Right lobe of liver (tissue), 6 donors: Measurements from ENCODE around the gene BAG5. TPM values are rescaled to one million over a fixed set of nuclear protein-coding genes. Genes with fewer than 3 reads are reported as not detected.

ENCODE experiments used
- ATAC-seq, 4 donors: fragments of 200-7000 bp; cut with Tn5 transposase; one replicate each; pipeline ENCODE4 v1.9.1; 2020; ENCODE audit warnings: mild to moderate bottlenecking in 4 of 4, moderate library complexity in 4 of 4
- DNase-seq, 3 donors: peaks; one replicate each; pipeline ENCODE4 v3.0.0-alpha.2; 2020
- H3K27ac ChIP-seq, 3 donors: fragments of 200-600 bp; one replicate each; pipeline ENCODE4 v1.8.0; 2022
- H3K27me3 ChIP-seq, 2 donors: fragments of 200-600 bp; one replicate each; pipeline ENCODE4 v1.8.0; 2022
- H3K36me3 ChIP-seq, 4 donors: fragments of 200-600 bp; sonication (generic) in 1 of 4; one replicate each; pipeline versions ENCODE4 v1.5.1 to v1.8.0; 2017 to 2022; ENCODE audit warnings: control low read depth in 1 of 4
- H3K4me1 ChIP-seq, 4 donors: fragments of 200-600 bp; sonication (generic) in 1 of 4; one replicate each; pipeline versions ENCODE4 v1.5.1 to v1.8.0; 2017 to 2022; ENCODE audit warnings: control low read depth in 1 of 4
- H3K4me3 ChIP-seq, 3 donors: fragments of 200-600 bp; one replicate each; pipeline ENCODE4 v1.8.0; 2022
- H3K9me3 ChIP-seq, 4 donors: fragments of 200-600 bp; sonication (generic) in 1 of 4; one replicate each; pipeline versions ENCODE4 v1.5.1 to v1.8.0; 2017 to 2022; ENCODE audit warnings: control low read depth in 1 of 4
- POLR2A ChIP-seq: fragments of 450-650 bp; IDR thresholded peaks from one replicate; pipeline ENCODE4 v1.6.1; 2017; ENCODE audit warnings: antibody characterized with exemption, mild to moderate bottlenecking
- WGBS: methylation state at CpG from one replicate; pipeline ENCODE4 v1.1.6; 2018; ENCODE audit warnings: low coverage, low lambda C conversion rate; ENCODE audit not compliant: insufficient coverage; ENCODE audit errors: missing lambda C conversion rate; 5-methylcytosine and 5-hydroxymethylcytosine counted together
- intact Hi-C, 2 donors: fragments of 100-400 bp; cut with DNase I; formaldehyde crosslinking; loops; one replicate each; pipeline versions ENCODE4 v1.11.2 to v1.14.1; 2022
- total RNA-seq, 6 experiments: library from RNA; depleted of rRNA in 2 of 6; stranded (reverse); fragments of >200 nt in 2 of 6; fragmentation: NEBNext Ultra II Directional in 3 of 6; extraction: Animal tissue kit (Norgen Biotek cat#: 25700) in 3 of 6; gene quantifications; one replicate each; pipeline versions ENCODE4 v1.1.0 to v1.2.4, GENCODE V29; 2016 to 2023
- TF ChIP-seq, protein P1 (sequence below), 4 donors: fragments of 200-600 bp in 3 of 4; fragments of 450-650 bp in 1 of 4; IDR thresholded peaks; one replicate each; pipeline versions ENCODE4 v1.5.1 to v1.8.0; 2016 to 2022; ENCODE audit warnings: antibody characterized with exemption in 4 of 4, mild to moderate bottlenecking in 2 of 4
- donor health status: DM: no; HTN: yes; CAD: no.
- donor health status: DM: no; HTN: no; CAD: no.
- donor health status: DM: no; HTN: no; CAD: no.
- donor health status: DM: no; HTN: yes; CAD: no.
- donor health status: DM: no; HTN: yes; CAD: no.

BAG5 gene
- total RNA-seq, 6 experiments from 2014 or later: 6.5 to 11.4 (median 10.9) TPM

DNA sequence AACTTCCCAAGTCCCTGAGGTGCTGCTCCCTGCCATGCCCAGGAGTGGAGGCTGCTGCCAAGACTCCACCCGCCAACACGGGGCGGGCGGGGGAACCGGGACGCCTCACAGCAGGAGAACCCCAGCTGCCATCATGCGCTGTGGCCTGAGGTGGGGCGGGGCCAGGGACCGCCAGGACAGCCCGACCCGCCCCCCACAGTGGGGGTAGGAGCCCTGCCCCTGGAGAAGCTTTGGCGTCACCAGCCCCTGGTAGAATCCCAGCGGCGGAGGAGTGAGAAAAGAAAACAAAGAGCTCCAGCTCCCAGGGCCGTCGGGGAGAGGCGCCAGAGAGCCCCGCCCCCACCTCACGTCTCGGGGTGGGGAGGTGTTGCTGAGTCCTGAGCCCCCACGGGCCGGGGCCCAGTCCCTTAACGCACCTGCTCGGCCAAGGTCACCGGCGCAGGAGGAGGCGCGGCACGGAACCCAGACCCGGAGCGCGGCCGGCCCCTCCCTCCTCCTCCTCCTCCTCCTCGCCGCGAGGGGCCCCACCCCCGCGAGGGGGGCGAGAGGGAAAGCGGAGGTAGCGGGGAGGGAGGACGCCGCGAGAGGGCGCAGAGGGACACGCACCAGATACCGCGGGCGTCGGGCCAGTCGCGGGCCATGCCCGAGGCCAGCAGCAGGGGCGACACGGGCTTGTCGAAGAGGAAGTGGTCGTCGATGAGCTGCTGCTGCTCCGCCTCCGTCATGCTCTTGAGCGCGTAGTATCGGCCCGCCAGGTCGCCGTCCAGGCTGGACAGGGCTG is 41.6 kb downstream of the BAG5 start:
- TF ChIP-seq POLR2A: no peak
- TF ChIP-seq, protein P1, sequence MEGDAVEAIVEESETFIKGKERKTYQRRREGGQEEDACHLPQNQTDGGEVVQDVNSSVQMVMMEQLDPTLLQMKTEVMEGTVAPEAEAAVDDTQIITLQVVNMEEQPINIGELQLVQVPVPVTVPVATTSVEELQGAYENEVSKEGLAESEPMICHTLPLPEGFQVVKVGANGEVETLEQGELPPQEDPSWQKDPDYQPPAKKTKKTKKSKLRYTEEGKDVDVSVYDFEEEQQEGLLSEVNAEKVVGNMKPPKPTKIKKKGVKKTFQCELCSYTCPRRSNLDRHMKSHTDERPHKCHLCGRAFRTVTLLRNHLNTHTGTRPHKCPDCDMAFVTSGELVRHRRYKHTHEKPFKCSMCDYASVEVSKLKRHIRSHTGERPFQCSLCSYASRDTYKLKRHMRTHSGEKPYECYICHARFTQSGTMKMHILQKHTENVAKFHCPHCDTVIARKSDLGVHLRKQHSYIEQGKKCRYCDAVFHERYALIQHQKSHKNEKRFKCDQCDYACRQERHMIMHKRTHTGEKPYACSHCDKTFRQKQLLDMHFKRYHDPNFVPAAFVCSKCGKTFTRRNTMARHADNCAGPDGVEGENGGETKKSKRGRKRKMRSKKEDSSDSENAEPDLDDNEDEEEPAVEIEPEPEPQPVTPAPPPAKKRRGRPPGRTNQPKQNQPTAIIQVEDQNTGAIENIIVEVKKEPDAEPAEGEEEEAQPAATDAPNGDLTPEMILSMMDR (IDR thresholded peaks at IDR 0.05): peak; percentile 42 to 53 (median 50)
- Histone ChIP-seq H3K36me3 (no peaks in the 10 kb centered on the region), H3K27ac (peak overlapping the region in 1 of 3 donors; percentile 8), H3K4me3 (peak overlapping the region; percentile 40 to 50 (median 42)), H3K27me3 (peaks cover 0 to 10% of the 10 kb centered on the region in 2 donors), H3K4me1 (peaks cover 0 to 32% (median 4%) of the 10 kb centered on the region in 4 donors), H3K9me3 (no peaks in the 10 kb centered on the region)
- DNase-seq: peak; percentile 73 to 78 (median 75)
- intact Hi-C loops: no loop called here
- peak; percentile 62 to 68 (median 66) for ATAC-seq
- 11% methylated on average over 13 of the region's 66 CpGs for WGBS

DNA sequence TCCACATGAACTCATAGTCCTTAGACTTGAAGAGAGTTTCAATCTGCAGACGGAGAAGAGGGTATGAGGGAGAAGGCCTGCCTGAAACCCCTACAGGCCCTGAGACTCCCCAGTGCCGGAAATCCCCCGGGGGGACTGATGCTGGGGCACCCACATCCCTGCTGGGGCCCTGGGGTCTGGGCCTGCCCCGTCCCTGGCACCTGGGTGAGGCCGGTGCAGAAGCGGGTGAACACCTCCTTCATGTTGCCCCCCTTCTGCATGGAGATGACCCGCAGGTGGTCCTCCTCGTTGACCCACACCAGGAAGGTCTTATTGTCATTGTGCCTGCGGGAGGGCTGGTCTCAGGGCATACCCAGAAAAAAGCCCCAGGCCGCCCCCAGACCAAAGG is 42.2 kb downstream of the BAG5 start:
- Histone ChIP-seq H3K4me1 (peaks cover 0 to 28% (median 1%) of the 10 kb centered on the region in 4 donors), H3K4me3 (no peak overlapping the region), H3K27me3 (peaks cover 0 to 10% of the 10 kb centered on the region in 2 donors), H3K9me3 (no peaks in the 10 kb centered on the region), H3K36me3 (no peaks in the 10 kb centered on the region), H3K27ac (no peak overlapping the region)
- intact Hi-C loops: no loop called here
- DNase-seq: peak in 1 of 3 donors; percentile 49
- TF ChIP-seq POLR2A: no peak
- TF ChIP-seq, protein P1 (IDR thresholded peaks at IDR 0.05): no peak
- no CpG with 5 or more reads among the region's 10 CpGs for WGBS
- ATAC-seq: no peak

DNA sequence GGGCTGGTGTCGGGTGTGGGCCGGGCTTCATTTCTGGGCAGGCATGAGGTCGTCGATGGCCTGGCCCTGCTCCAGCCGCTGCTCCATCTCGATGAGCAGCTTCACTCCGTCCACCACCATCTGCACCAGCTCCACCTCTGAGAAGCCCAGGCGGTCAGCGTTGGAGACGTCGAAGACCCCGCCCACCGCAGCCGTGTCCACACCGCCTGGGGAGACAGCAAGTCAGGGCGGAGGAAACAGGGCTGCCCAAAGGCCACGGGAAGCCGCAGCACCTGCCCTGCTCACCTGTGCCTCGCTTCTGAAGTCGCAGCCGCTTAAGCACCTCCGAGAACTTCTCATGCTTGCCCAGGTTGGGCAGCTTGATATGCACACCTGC is 42.6 kb downstream of the BAG5 start:
- H3K4me1 ChIP-seq: peaks cover 0 to 25% (median 0%) of the 10 kb centered on the region in 4 donors

DNA sequence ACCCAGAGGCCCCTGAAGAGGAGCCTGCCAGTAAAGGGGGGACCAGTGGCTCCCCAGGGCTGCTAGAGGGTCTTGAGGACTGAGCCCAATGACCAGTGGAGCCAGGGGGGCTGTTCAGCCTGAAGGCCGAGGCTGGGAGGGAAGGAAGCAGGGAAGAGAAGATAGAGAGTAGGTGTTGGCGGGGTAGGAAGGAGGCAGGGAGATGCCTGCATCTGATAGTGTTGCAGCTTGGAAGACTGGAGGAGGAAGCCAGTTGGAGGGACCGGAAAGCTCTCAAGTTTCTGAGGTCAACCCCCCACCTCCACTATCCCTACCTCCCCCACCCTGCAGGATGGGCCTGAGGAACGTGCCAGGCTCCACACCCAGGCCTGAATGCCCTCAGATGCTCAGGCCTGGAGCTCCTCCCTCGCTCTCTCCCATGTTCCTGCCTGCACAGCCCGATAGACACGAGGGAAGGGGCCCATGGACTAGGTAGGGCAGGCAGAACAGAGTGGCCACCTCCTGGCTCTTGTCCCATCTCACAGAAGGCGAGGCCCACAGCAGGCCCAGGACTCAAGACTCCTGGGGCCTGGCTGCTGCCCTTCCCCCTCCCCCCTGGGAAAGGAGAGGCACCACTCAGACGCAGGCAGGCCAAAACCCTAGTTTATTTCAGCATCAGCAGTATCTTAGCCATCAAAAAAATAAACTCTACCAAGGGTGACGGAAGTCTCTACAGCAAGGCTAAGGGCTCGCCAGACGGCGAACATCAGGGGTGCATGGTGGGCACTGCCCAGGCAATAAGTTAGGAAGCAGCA is 43.2 kb downstream of the BAG5 start:
- H3K27me3 ChIP-seq: peaks cover 0 to 10% of the 10 kb centered on the region in 2 donors
- DNase-seq (peak in 2 of 3 donors; percentile 19 to 45), ATAC-seq (peak in 1 of 4 donors; percentile 3)
- no peaks in the 10 kb centered on the region for H3K9me3 ChIP-seq
- H3K36me3 ChIP-seq: no peaks in the 10 kb centered on the region
- H3K4me1 ChIP-seq: peaks cover 0 to 25% (median 0%) of the 10 kb centered on the region in 4 donors
- intact Hi-C loops: loop anchor here in 1 of 2 donors (5.0 kb wide), 1 partner anchor 33 kb away; no protein-coding TSS in a partner anchor
- TF ChIP-seq POLR2A: no peak
- TF ChIP-seq, protein P1 (IDR thresholded peaks at IDR 0.05): no peak
- no peak overlapping the region for H3K4me3 ChIP-seq
- no peak overlapping the region for H3K27ac ChIP-seq
- 22% methylated on average over 5 of the region's 13 CpGs for WGBS

More for the DNA sequence above, 42.6 kb downstream of the BAG5 start:
- intact Hi-C loops: loop anchor here in 1 of 2 donors (5.0 kb wide), 1 partner anchor 32 kb away; no protein-coding TSS in a partner anchor
- no peak overlapping the region for H3K4me3 ChIP-seq
- ATAC-seq (no peak), DNase-seq (peak in 2 of 3 donors; percentile 30 to 56)
- no peaks in the 10 kb centered on the region for H3K36me3 ChIP-seq
- no peak overlapping the region for H3K27ac ChIP-seq
- TF ChIP-seq, protein P1 (IDR thresholded peaks at IDR 0.05): no peak
- TF ChIP-seq POLR2A: no peak
- no CpG with 5 or more reads among the region's 22 CpGs for WGBS
- H3K9me3 ChIP-seq: no peaks in the 10 kb centered on the region
- H3K27me3 ChIP-seq: peaks cover 0 to 10% of the 10 kb centered on the region in 2 donors
